HG03280 (cell line): Measurements from ENCODE around the gene IDE.
"Not testable (repeated sequence)": the region's sequence is repeated elsewhere in the genome, so short reads cannot be mapped to it uniquely, and the experiment has no call there.

Source experiments
- ATAC-seq: cut with Tn5 transposase; IDR thresholded peaks from one replicate; pipeline ENCODE4 v1.9.1; 2021; ENCODE audit warnings: mild to moderate bottlenecking, moderate library complexity; ENCODE audit not compliant: unreplicated experiment

Gene IDE

GRCh38 chr10:92493362-92493761, 80.5 kb downstream of the IDE start:
- no peak for ATAC-seq

GRCh38 chr10:92492748-92493240, 81.1 kb downstream of the IDE start:
- no peak for ATAC-seq

- no peak for ATAC-seq
Measured at GRCh38 chr10:92490387-92490786, 83.5 kb downstream of the IDE start.

GRCh38 chr10:92486637-92487036, 87.3 kb downstream of the IDE start:
- no peak for ATAC-seq

DNA sequence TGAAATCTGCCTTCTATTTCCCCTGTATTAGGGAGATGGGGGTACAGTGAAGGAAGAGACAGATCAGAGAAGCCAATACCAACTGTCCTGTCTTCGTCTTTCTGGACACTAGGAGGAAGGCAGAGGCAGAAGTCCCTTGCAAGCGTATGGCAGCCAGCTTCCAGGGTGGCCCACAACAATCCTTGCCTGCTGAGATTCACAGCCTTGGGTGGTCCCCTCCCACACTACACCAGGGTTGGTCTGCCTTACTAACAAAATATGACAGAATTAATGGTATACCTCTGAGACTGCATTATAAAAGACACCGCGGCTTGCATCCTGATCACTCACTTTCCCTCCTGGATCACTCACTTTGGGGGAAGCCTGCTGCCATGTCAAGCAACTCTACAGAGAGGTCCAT, 90.4 kb downstream of the IDE start:
- ATAC-seq: no peak

DNA sequence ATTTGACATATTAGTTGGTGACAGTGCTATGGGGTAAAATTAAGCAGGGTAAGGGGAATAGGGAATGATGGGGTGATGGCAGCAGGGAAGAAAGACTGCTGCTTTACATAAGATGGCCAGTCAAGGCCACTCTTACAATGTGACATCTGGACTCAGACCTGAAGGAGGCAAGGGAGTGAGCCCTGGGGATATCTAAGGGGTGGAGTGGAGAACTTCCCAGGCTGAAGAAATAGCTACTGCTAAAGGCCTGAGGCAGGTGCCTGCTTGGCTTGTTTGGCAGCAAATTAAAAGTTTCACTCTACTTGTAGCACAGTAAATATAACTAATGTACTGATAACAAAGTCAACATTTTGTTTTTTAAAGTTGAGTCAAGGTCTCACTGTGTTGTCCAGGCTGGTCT, 93.5 kb downstream of the IDE start:
- ATAC-seq: no peak

GRCh38 chr10:92479547-92479946, 94.3 kb downstream of the IDE start:
- no peak for ATAC-seq

DNA sequence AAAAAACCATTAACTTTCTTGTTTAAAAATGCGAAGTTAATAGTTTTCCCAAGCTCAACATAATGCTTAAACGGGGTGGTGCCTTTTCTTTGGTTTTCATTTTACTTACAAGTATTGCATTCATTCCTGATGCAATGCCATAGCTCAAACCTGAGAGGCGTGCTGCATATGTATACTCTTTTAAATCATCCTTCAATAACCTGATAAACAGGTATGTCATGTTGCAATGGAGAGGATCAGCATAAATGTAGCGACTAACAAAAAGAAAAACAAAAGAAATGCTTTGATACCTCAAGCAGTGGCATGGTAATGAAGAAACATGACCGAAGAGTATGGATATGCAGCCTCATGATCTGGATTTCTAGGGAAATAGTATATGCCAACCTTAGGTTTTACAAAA, 95.4 kb downstream of the IDE start:
- no peak for ATAC-seq

DNA sequence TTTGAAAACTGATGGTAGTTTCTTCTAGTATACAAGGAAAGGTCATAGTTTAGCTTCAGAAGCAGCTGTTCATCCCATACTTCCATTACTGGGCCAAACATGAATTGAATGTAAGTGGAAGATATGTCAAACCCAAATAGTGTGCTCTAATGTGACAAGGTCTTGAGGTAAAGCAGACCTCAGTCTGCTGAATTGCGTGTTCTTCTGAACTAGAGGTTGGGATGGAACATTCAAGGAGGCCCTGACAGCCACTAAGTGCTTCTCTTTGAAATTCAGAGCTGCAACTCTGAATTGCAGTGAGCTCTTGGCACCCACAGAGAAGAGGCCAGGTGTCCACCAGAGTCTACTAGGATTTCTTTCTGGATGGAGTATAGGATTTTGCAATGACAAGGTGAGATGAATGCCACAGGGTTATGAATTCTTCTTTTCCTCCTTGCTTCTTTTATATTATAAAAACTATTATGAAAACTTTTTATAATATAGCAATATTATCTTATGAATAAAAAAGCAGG, 98.5 kb downstream of the IDE start:
- ATAC-seq: no peak

DNA sequence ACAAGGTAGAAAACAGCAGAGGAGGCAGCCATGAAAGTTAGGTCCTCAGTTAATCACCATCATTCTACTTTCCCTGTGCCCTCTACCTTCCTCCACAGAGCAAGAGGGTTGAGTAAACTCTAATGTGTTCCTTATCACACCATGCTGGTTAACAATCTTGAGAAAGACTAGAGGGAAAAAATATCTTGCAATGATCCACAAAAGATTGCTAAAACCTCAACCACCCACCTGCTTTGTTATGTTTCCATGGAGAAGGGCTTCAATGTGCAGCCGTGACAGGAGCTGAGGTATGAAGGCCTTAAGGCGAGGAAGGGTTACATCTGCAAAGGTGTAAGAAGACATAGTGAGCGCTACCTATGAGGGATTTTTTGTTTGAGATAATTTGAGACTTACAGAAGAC, 103.9 kb downstream of the IDE start:
- ATAC-seq: no peak

DNA sequence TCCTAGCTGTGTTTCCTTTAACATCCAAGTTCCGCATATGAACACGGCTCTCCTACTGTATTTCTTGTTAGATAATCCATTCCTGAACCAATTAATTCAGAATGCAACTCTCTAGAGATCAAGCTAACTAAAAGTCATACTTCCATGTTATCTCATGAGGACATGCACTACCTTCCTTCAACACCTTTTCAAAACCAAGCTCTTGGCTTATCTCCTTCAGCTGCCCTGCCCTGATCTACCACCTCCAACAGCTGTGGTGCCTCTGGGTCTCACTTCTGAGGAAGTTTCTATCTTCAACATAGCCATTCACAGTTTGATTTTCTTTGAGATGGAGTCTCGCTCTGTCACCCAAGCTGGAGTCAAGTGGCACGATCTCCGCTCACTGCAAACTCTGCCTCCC, 109.5 kb downstream of the IDE start:
- no peak for ATAC-seq

DNA sequence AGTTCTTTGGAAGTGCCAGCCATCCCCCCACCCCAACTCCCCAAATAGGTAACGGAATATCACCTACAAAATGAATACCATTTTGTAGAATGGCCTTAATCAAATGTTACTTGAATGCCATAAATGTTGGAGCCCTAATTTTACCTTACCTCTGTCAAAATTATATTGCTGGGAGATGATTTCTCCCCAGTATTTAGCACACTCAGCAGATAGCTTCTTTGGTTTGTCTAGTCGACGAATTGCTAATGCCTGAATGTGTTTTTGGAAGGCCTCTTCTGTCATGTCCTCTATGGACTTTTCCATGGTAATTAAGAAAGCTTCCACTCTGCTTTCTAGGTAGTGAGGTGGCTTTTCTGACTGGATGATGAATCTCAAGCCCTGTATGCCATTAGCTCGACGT, 110.3 kb downstream of the IDE start:
- ATAC-seq: no peak

DNA sequence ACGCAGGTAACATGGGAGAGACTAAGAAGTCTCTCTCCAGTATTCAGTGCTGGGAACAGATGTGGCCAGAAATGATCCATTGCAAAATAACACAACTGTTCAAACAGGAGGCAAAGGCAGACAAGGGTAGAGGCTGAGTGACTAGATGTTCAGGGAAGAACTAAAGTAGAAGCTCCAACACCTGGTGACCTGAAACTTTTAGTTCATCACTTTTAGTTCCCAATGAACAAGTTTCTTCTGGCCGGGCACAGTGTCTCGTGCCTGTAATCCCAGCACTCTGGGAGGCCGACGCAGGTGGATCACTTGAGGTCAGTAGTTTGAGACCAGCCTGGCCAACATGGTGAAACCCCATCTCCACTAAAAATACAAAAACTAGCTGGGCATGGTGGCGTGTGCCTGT, 118.9 kb downstream of the IDE start:
- not testable (repeated sequence) for ATAC-seq

- ATAC-seq: no peak
Measured at GRCh38 chr10:92452313-92452712, 121.6 kb downstream of the IDE start.

DNA sequence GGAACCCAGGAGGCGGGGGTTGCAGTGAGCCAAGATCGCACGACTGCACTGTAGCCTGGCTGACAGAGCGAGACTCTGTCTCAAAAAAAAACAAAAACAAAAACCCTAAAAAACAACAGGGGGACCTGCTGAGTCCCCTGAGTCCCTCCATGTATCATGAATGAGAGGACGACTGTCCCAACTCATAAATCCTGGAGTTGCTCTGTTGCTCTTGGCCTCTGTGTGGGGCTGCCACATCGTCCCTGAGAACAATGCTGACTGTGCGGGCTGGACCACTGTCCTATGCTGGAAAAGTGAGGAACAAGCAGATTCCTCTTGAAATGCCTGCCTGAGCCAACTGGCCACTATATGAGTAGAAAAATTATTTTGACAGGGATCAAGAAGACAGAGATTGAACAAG, 122.5 kb downstream of the IDE start:
- no peak for ATAC-seq

- no peak for ATAC-seq
Measured at GRCh38 chr10:92450896-92451295, 123.0 kb downstream of the IDE start.

- ATAC-seq: no peak
Measured at GRCh38 chr10:92440578-92440977, 133.3 kb downstream of the IDE start.

DNA sequence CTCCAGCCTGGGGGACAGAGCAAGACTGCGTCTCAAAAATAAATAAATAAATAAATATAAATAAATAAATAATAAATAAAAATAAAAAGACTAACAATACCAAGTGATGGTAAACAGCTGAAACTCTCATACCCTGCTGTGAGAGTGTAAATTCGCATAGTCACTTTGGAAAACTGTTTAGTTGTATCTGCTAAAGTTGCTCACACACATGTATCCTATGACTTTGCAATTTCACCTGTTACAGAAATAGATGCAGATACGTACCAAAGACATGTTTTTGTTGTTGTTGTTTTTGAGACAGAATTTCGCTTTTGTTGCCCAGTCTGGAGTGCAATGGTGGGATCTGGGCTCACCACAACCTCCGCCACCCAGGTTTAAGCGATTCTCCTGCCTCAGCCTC, 135.7 kb downstream of the IDE start:
- no peak for ATAC-seq

DNA sequence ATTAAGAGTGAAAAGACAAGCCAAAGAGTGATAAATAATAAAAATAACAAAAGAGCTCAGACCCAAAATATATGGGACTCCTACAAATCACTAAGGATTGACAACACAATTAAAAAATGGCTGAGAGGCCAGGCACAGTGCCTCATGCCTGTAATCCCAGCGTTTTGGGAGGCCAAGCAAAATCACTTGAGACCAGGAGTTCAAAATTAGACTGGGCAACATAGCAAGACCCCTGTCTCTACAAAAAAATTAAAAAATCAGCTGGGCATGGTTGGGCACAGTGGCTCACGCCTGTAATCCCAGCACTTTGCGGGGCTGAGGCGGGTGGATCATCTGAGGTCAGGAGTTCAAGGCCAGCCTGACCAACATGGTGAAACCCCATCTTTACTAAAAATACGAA, 137.3 kb downstream of the IDE start:
- ATAC-seq: no peak

DNA sequence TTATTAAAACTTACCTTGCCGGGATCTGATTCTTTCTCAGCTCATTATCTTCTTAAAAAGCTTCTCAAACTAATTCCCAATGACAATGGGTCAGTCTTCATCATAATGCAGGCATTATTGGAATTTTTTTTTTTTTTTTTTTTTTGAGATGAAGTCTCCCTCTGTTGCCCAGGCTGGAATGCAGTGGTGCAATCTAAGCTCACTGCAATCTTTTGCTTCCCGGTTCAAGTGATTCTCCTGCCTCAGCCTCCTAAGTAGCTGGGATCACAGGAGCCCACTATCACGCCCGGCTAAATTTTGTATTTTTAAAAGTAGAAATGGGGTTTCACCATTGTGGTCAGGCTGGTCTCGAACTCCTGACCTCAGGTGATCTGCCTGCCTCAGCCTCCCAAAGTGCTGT, 137.8 kb downstream of the IDE start:
- ATAC-seq: not testable (repeated sequence)

- ATAC-seq: no peak
Measured at GRCh38 chr10:92434385-92434784, 139.5 kb downstream of the IDE start.

GRCh38 chr10:92432596-92432995, 141.3 kb downstream of the IDE start:
- ATAC-seq: no peak

GRCh38 chr10:92430103-92430502, 143.8 kb downstream of the IDE start:
- ATAC-seq: no peak

- no peak for ATAC-seq
Measured at GRCh38 chr10:92421550-92421949, 152.3 kb downstream of the IDE start.
